Prostate gland (tissue), 2 donors: Measurements from ENCODE around the gene MAP2K3. TPM values are rescaled to one million over a fixed set of nuclear protein-coding genes. Genes with fewer than 3 reads are reported as not detected.
A peak's percentile ranks its signal among the peaks of the same experiment; 100 is the strongest.

Source experiments
- DNase-seq: peaks from one replicate; pipeline ENCODE4 v3.0.0-alpha.2; 2019; ENCODE audit warnings: low spot score
- H3K27ac ChIP-seq, 2 donors: fragments of 200-600 bp; sonication (generic); 2 replicates each; pipeline ENCODE4 v1.5.1; 2017 to 2019
- H3K27me3 ChIP-seq: fragments of 200-600 bp; sonication (generic); replicated peaks from 2 replicates; pipeline ENCODE4 v1.5.1; 2019; ENCODE audit not compliant: insufficient read depth
- H3K36me3 ChIP-seq, 2 donors: fragments of 200-600 bp; sonication (generic); 1 replicate in 1 of 2; 2 replicates in 1 of 2; pipeline versions ENCODE4 v1.5.1 to v1.8.1; 2017 to 2019
- H3K4me1 ChIP-seq: fragments of 200-600 bp; sonication (generic); replicated peaks from 2 replicates; pipeline ENCODE4 v1.5.1; 2019
- H3K4me3 ChIP-seq, 2 donors: fragments of 200-600 bp; sonication (generic); 2 replicates each; pipeline ENCODE4 v1.5.1; 2017 to 2019
- H3K9me3 ChIP-seq: fragments of 200-600 bp; sonication (generic); 2 replicates; pipeline ENCODE4 v1.5.1; 2017
- CTCF ChIP-seq, 4 experiments: fragments of 200-600 bp in 2 of 4; fragments of 450-650 bp in 2 of 4; sonication (generic) in 2 of 4; IDR thresholded peaks; 1 replicate in 3 of 4; 2 replicates in 1 of 4; pipeline ENCODE4 v1.5.1; 2016 to 2019; ENCODE audit warnings: antibody characterized with exemption in 4 of 4, mild to moderate bottlenecking in 2 of 4, moderate library complexity in 2 of 4
- POLR2A ChIP-seq: fragments of 450-650 bp; IDR thresholded peaks from one replicate; pipeline ENCODE4 v1.6.1; 2016; ENCODE audit warnings: antibody characterized with exemption, mild to moderate bottlenecking
- POLR2AphosphoS5 ChIP-seq: sonication (generic); formaldehyde crosslinking; IDR thresholded peaks from one replicate; pipeline ENCODE4 v1.6.1; 2017; ENCODE audit warnings: antibody characterized with exemption
- WGBS: methylation state at CpG from one replicate; pipeline ENCODE4 v1.1.5; 2018; 5-methylcytosine and 5-hydroxymethylcytosine counted together
- intact Hi-C: fragments of 100-400 bp; cut with DNase I; formaldehyde crosslinking; loops from one replicate; pipeline ENCODE4 v1.14.2; 2022
- total RNA-seq, 2 donors: library from RNA; depleted of rRNA; stranded (reverse); fragments of >200 nt; gene quantifications; one replicate each; pipeline ENCODE4 v1.1.0, GENCODE V29; 2016

MAP2K3 gene
- total RNA-seq: 10 to 100 TPM; 24.0 to 25.9 TPM

- Histone ChIP-seq H3K27me3 (no peaks in the 10 kb centered on the region), H3K27ac (peak within 1 kb of the TSS; percentile 86 to 88), H3K36me3 (no peaks in the 10 kb centered on the region), H3K4me1 (peaks cover 26% of the 10 kb centered on the region), H3K9me3 (no peaks in the 10 kb centered on the region), H3K4me3 (peak within 1 kb of the TSS; percentile 82)
- under 1% methylated on average over 74 of the region's 88 CpGs for WGBS
- TF ChIP-seq POLR2AphosphoS5 (peak; percentile 87), POLR2A (peak; percentile 98), CTCF (IDR thresholded peaks at IDR 0.05) (peak in 2 of 4 experiments; percentile 5 to 27)
- intact Hi-C loops: loop anchor here (2.0 to 5.0 kb wide), 3 partner anchors 32 to 173 kb away; partner anchors contain the start of gene NATD1
- peak; percentile 100 for DNase-seq
Measured at GRCh38 chr17:21284319-21285163, at the start of gene MAP2K3. Gene MAP2K3, plus strand, starts transcription at chr17:21284711. Its CDS starts 210 bp downstream, at chr17:21284921.

DNA sequence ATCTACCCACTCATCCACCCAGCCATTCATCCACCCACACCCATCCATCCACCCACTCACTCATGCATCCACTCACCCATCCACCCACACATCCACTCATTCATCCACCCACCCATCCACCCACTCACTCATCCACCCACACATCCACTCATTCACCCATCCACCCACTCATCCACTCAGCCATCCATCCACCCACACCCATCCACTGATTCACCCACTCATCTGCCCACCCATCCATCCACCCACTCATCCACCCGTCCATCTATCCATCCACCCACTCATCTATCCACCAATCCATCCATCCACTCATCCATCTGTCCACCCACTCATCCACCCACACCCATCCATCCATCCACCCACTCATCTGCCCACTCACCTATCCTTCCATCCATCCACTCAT, 48.6 kb upstream of the MAP2K3 start:
- TF ChIP-seq CTCF (IDR thresholded peaks at IDR 0.05) (no peak), POLR2A (no peak), POLR2AphosphoS5 (no peak)
- no peak for DNase-seq
- H3K4me1 ChIP-seq: no peaks in the 10 kb centered on the region
- H3K9me3 ChIP-seq: no peaks in the 10 kb centered on the region
- no peak overlapping the region for H3K4me3 ChIP-seq
- intact Hi-C loops: no loop called here
- 90% methylated on average over 1 of the region's 1 CpG for WGBS
- H3K27me3 ChIP-seq: no peaks in the 10 kb centered on the region
- H3K36me3 ChIP-seq: no peaks in the 10 kb centered on the region
- no peak overlapping the region for H3K27ac ChIP-seq

- no peak overlapping the region for H3K27ac ChIP-seq
- H3K4me1 ChIP-seq: no peaks in the 10 kb centered on the region
- WGBS: 75% methylated on average over 12 of the region's 12 CpGs
- intact Hi-C loops: loop anchor here (10.0 kb wide), 1 partner anchor 115 kb away; the partner anchor contains the start of gene DHRS7B
- no peak for TF ChIP-seq POLR2A
- TF ChIP-seq CTCF (IDR thresholded peaks at IDR 0.05): peak in 2 of 4 experiments; percentile 29 to 40
- H3K9me3 ChIP-seq: no peaks in the 10 kb centered on the region
- no peaks in the 10 kb centered on the region for H3K36me3 ChIP-seq
- no peak overlapping the region for H3K4me3 ChIP-seq
- no peaks in the 10 kb centered on the region for H3K27me3 ChIP-seq
- no peak for DNase-seq
Measured at GRCh38 chr17:21239680-21240368, 44.7 kb upstream of the MAP2K3 start.

DNA sequence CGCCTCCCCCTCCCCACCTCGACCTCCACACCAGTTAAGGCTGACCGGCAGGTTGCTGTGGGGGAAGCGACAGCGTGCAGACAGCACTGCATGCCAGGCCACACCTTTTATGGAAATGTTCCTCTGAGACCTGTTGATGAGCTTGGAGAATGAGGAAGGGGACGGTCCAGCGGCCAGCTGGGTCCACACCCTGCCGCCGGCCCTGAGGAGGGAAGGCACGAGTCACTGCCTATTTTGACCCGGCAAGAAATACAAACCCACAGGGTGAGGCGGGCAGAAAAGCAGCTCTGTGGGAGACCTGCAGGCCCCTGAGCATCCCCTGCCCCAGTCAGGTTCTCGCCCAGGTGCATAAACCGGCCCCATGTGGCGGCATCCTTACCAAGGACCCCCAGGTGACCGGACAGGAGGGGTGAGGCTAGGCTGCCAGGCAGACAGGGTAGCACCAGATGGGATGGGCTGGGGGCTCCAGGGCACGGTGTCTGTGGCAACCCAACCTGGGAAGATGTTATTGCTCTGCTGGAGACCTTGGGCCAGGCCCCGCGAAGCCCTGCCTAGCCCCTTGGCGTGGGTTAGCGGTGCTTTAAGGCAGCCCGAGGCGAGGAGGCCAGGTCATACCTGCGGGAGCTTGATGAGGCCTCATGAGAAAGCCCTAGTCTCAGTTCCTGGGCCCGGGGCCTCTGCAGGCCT, 44.0 kb upstream of the MAP2K3 start:
- no peak for DNase-seq
- Histone ChIP-seq H3K27ac (no peak overlapping the region), H3K4me1 (no peaks in the 10 kb centered on the region), H3K4me3 (no peak overlapping the region), H3K36me3 (no peaks in the 10 kb centered on the region), H3K27me3 (no peaks in the 10 kb centered on the region), H3K9me3 (no peaks in the 10 kb centered on the region)
- intact Hi-C loops: loop anchor here (10.0 kb wide), 1 partner anchor 116 kb away; the partner anchor contains the start of gene DHRS7B
- TF ChIP-seq CTCF (IDR thresholded peaks at IDR 0.05): no peak
- TF ChIP-seq POLR2A: no peak
- TF ChIP-seq POLR2AphosphoS5: no peak
- 72% methylated on average over 24 of the region's 25 CpGs for WGBS
